ENCODE data around the gene CNTN5.

Gene CNTN5

GRCh38 chr11:99198215-99198614 is 177.5 kb downstream of the CNTN5 start:
- no peak overlapping the region for H3K4me3 ChIP-seq (ENCODE audit: low read length)
- TF ChIP-seq ZNF274 (IDR thresholded peaks at IDR 0.05; ENCODE audit: low read depth, low read length) = no peak

GRCh38 chr11:99199341-99199740 is 178.6 kb downstream of the CNTN5 start:
- no peak for TF ChIP-seq ZNF274 (IDR thresholded peaks at IDR 0.05; ENCODE audit: low read depth, low read length)

GRCh38 chr11:99200720-99201119 is 180.0 kb downstream of the CNTN5 start:
- TF ChIP-seq ZNF274 (IDR thresholded peaks at IDR 0.05; ENCODE audit: low read depth, low read length) = no peak
- H3K4me3 ChIP-seq (ENCODE audit: low read length) = no peak overlapping the region

More at GRCh38 chr11:99199341-99199740, 178.6 kb downstream of the CNTN5 start:
- no peak overlapping the region for H3K4me3 ChIP-seq (ENCODE audit: low read length)

GRCh38 chr11:99208813-99209212 is 188.1 kb downstream of the CNTN5 start:
- no peak overlapping the region for H3K4me3 ChIP-seq (ENCODE audit: low read length)
- TF ChIP-seq ZNF274 (IDR thresholded peaks at IDR 0.05; ENCODE audit: low read depth, low read length) = no peak

GRCh38 chr11:99229544-99229943 is 208.8 kb downstream of the CNTN5 start:
- no peak overlapping the region for H3K4me3 ChIP-seq (ENCODE audit: low read length)
- TF ChIP-seq ZNF274 (IDR thresholded peaks at IDR 0.05; ENCODE audit: low read depth, low read length) = no peak

- no peak overlapping the region for H3K4me3 ChIP-seq (ENCODE audit: low read length)
- no peak for TF ChIP-seq ZNF274 (IDR thresholded peaks at IDR 0.05; ENCODE audit: low read depth, low read length)
Measured at GRCh38 chr11:99234534-99234933, 213.8 kb downstream of the CNTN5 start.

GRCh38 chr11:99238401-99238800 is 217.7 kb downstream of the CNTN5 start:
- H3K4me3 ChIP-seq (ENCODE audit: low read length) = no peak overlapping the region
- no peak for TF ChIP-seq ZNF274 (IDR thresholded peaks at IDR 0.05; ENCODE audit: low read depth, low read length)

GRCh38 chr11:99240192-99241030 is 219.7 kb downstream of the CNTN5 start:
- no peak overlapping the region for H3K4me3 ChIP-seq (ENCODE audit: low read length)

GRCh38 chr11:99241066-99241465 is 220.3 kb downstream of the CNTN5 start:
- no peak overlapping the region for H3K4me3 ChIP-seq (ENCODE audit: low read length)
- TF ChIP-seq ZNF274 (IDR thresholded peaks at IDR 0.05; ENCODE audit: low read depth, low read length) = no peak

More at GRCh38 chr11:99240192-99241030, 219.7 kb downstream of the CNTN5 start:
- no peak for TF ChIP-seq ZNF274 (IDR thresholded peaks at IDR 0.05; ENCODE audit: low read depth, low read length)

GRCh38 chr11:99244613-99245012 is 223.9 kb downstream of the CNTN5 start:
- no peak overlapping the region for H3K4me3 ChIP-seq (ENCODE audit: low read length)
- TF ChIP-seq ZNF274 (IDR thresholded peaks at IDR 0.05; ENCODE audit: low read depth, low read length) = no peak

GRCh38 chr11:99246199-99246598 is 225.4 kb downstream of the CNTN5 start:
- no peak overlapping the region for H3K4me3 ChIP-seq (ENCODE audit: low read length)
- TF ChIP-seq ZNF274 (IDR thresholded peaks at IDR 0.05; ENCODE audit: low read depth, low read length) = no peak

GRCh38 chr11:99256614-99257013 is 235.9 kb downstream of the CNTN5 start:
- TF ChIP-seq ZNF274 (IDR thresholded peaks at IDR 0.05; ENCODE audit: low read depth, low read length) = no peak
- no peak overlapping the region for H3K4me3 ChIP-seq (ENCODE audit: low read length)

GRCh38 chr11:99257131-99257530 is 236.4 kb downstream of the CNTN5 start:
- TF ChIP-seq ZNF274 (IDR thresholded peaks at IDR 0.05; ENCODE audit: low read depth, low read length) = no peak
- H3K4me3 ChIP-seq (ENCODE audit: low read length) = no peak overlapping the region

GRCh38 chr11:99260696-99261095 is 239.9 kb downstream of the CNTN5 start:
- H3K4me3 ChIP-seq (ENCODE audit: low read length) = no peak overlapping the region
- no peak for TF ChIP-seq ZNF274 (IDR thresholded peaks at IDR 0.05; ENCODE audit: low read depth, low read length)

GRCh38 chr11:99268886-99269285 is 248.1 kb downstream of the CNTN5 start:
- H3K4me3 ChIP-seq (ENCODE audit: low read length) = no peak overlapping the region
- no peak for TF ChIP-seq ZNF274 (IDR thresholded peaks at IDR 0.05; ENCODE audit: low read depth, low read length)
